Fibroblast of the aortic adventitia (primary cell): Measurements from ENCODE around the gene DENND1A. TPM values are rescaled to one million over a fixed set of nuclear protein-coding genes. Genes with fewer than 3 reads are reported as not detected.

Experiments used
- DNase-seq: peaks from one replicate; pipeline ENCODE4 v3.0.0-alpha.2; 2010; ENCODE audit warnings: low read depth
- H3K4me3 ChIP-seq: 2 replicates; pipeline ENCODE4 v1.5.1; 2011; ENCODE audit warnings: low read depth, mild to moderate bottlenecking, control low read depth, low read length, moderate library complexity
- total RNA-seq: library from RNA; depleted of rRNA; stranded (reverse); fragments of >200 nt; gene quantifications from 2 replicates; pipeline ENCODE4 v1.2.3, GENCODE V29; 2012; ENCODE audit warnings: low replicate concordance
- TF ChIP-seq, protein P1 (sequence below): IDR thresholded peaks from 2 replicates; pipeline ENCODE4 v1.5.1; 2011; ENCODE audit warnings: mild to moderate bottlenecking, low read length, control low read depth, inconsistent platforms; ENCODE audit not compliant: insufficient read depth

Gene DENND1A
- total RNA-seq, 1 donor, result 27.7 TPM

DNA sequence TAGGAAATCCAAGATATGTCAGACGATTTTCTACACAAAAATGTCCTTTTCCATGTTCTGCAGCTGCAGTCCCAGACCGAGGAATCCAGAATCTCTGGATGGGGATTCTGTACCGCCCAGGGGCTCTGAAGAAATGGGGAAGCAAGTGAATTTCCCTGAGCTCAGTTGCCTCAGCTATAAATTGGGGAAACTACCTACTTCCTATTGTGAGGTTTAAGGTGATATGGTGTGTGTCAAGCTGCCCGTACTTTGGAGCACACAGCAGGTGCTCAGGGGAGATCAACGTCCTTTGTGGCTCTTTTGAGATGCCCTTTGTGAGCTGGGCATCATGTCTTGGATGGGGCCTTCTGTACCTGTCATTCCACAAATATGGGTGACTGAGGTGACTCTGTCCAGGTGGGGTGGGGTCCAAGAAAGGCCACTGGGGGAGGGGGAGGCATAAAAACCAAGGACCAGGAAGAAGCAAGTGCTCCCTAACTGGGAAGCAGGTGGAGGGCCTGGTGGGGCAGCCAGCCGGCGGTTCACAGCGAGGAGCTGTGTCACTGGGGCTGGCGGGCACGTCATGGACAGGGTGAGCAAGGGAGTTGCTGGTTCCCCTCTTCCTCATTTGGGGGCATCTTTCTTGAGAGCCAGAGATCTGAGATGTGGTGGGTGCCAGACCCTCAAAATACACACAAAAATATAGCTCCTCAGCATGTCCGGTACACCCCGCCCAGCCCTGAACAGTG, 457.9 kb downstream of the DENND1A start:
- TF ChIP-seq, protein P1, sequence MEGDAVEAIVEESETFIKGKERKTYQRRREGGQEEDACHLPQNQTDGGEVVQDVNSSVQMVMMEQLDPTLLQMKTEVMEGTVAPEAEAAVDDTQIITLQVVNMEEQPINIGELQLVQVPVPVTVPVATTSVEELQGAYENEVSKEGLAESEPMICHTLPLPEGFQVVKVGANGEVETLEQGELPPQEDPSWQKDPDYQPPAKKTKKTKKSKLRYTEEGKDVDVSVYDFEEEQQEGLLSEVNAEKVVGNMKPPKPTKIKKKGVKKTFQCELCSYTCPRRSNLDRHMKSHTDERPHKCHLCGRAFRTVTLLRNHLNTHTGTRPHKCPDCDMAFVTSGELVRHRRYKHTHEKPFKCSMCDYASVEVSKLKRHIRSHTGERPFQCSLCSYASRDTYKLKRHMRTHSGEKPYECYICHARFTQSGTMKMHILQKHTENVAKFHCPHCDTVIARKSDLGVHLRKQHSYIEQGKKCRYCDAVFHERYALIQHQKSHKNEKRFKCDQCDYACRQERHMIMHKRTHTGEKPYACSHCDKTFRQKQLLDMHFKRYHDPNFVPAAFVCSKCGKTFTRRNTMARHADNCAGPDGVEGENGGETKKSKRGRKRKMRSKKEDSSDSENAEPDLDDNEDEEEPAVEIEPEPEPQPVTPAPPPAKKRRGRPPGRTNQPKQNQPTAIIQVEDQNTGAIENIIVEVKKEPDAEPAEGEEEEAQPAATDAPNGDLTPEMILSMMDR, result no peak
- no peak overlapping the region for H3K4me3 ChIP-seq
- no peak for DNase-seq

DNA sequence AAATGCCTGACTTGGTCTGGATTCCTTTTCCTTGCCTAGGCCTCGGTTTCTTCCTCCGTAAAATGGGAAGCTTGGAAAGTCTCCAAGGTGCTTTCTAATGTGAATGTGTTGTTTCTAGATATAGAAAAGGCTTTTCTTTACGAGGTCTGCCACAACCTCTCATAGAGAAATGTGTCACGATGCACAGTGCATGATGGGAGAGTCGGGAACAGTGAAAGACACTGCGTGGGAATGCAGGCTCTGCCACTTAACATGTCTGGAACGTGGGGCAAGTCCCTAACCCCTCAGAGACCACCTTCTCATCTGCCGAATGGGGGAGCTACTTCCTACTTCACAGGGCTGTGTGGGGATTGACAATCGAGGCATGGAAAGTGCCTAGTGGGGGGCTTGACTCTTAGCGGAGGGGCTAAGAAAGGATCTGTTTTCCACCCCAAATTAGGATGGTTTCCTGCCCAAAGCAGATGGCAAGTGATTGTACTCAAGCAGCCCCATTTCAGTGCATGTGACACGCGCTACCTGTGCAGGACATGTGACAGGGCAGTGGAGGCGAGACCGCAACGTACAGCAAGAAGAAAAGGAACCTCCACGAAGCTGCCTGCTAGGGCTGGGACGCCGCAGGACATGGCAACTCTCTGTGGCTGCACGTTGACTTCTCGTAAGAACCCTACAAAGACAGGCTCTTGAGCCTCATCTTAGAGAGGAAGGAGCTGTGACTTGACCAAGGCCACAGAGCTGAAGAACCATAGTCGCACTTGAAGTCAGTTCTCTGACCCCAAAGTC, 458.7 kb downstream of the DENND1A start:
- no peak for DNase-seq
- TF ChIP-seq, protein P1, result no peak
- H3K4me3 ChIP-seq, result no peak overlapping the region

DNA sequence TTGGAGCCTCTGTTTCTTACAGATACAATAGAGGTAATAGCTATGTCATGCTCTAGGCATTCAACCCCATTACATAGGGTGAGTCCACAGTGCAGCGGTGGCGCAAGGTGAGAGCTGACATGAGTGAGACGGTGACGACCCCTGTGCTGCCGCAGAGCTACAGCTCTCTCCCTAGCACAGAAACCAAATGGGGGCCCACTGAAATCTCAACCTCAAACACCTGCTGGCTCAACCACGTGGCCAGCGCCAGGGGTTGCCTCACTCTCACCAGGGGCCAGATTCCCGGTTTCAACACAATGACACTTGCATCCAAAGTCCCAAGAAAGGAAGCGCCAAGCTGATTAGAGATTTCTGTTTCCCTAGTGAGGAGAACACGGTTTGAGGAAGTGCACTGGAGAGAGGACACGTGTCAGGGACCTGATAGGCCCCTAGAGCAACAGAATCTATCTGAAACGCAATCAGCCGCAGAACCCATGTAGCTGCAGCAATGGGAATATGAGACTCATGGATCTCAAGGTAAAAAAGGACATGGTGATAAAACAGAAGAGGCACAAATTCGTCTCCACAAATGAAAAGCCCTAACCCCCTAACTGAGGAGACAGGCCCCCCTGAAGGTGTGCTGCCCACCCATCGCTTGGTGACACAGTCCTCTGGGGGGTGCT, 459.7 kb downstream of the DENND1A start:
- TF ChIP-seq, protein P1, result no peak
- no peak overlapping the region for H3K4me3 ChIP-seq
- no peak for DNase-seq

DNA sequence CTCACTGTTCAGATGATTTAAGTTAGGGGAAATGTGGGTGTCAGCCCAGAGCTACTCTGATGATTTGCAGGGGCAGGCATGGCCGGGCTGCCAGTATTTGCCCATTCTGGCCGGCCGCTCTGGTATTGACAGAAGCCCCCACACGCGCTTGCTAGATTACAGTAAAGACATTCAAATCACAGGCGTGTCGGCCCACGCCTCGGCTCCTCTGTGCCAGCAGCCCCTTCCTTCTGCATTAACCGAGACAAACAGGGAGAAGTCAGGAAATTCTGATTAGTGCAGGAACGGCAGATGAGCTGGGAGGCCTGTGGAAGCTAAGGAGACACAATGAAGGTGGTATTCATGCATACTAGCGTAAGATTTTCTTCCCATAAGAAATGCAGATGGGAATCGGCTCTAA, 460.6 kb downstream of the DENND1A start:
- H3K4me3 ChIP-seq, result no peak overlapping the region
- TF ChIP-seq, protein P1, result no peak
- no peak for DNase-seq

DNA sequence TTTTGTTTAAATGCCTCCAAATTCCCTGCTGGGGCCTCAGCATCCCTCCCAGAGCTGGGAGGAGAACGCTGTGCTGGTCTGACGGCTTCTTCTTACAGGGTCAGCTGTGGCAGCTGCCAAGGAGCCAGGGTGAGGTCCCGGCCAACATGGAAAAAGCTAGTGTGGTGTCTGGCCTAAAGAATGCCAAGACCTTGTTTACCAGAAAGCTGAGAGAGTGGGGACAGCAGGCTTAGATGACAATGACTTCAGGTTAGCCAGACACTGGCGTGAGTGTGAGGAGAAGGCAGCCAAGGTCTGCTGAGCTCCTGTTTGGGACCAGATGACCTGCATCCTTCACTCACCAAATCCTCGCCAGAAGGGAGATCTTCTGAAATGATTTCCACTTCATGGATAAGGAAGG, 461.4 kb downstream of the DENND1A start:
- TF ChIP-seq, protein P1, result no peak

DNA sequence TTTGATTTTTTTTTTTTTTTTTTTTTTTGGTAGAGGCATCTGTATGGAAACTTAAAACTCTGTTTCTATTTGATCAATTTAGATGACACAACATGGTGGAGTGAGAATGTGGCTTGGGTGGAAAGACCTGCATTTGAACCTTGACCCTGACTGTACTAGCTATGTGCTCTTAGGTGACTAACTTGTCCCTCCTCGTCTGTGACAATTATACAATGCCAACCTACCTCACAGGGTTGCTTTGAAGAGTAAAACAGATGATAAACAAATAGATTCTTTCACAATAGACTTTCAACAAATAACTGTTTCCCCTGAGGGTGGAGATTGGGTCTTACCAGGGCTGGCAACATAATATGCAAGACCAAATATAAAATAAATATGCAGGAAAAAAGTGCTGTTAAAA, 464.6 kb downstream of the DENND1A start:
- TF ChIP-seq, protein P1, result no peak
- no peak overlapping the region for H3K4me3 ChIP-seq
- no peak for DNase-seq

More for the DNA sequence above, 461.4 kb downstream of the DENND1A start:
- DNase-seq, result no peak
- H3K4me3 ChIP-seq, result no peak overlapping the region
